Neural cell (in vitro differentiated cells): ENCODE data around the gene PHKG1.

Experiments used
- CTCF ChIP-seq: fragments of 450-650 bp; IDR thresholded peaks from 2 replicates; pipeline ENCODE4 v1.5.1; 2014; ENCODE audit warnings: antibody characterized with exemption, mild to moderate bottlenecking, moderate library complexity; ENCODE audit not compliant: poor library complexity, severe bottlenecking
- EP300 ChIP-seq: fragments of 450-650 bp; conservative IDR thresholded peaks from 2 replicates; pipeline ENCODE4 v1.6.1; 2014; ENCODE audit warnings: antibody characterized with exemption, mild to moderate bottlenecking, moderate library complexity; ENCODE audit not compliant: poor library complexity, severe bottlenecking
- EZH2 ChIP-seq: fragments of 200-600, 300-800 bp; shearing (Covaris generic), sonication (generic); IDR thresholded peaks from 2 replicates; pipeline ENCODE4 v1.6.1; 2014; ENCODE audit warnings: antibody characterized with exemption, low read length, borderline replicate concordance, mild to moderate bottlenecking; ENCODE audit not compliant: insufficient read depth, poor library complexity, severe bottlenecking
- MXI1 ChIP-seq: fragments of 450-650 bp; conservative IDR thresholded peaks from 2 replicates; pipeline ENCODE4 v1.6.1; 2014; ENCODE audit warnings: antibody characterized with exemption, mild to moderate bottlenecking; ENCODE audit not compliant: poor library complexity, severe bottlenecking
- POLR2AphosphoS5 ChIP-seq: IDR thresholded peaks from 2 replicates; pipeline ENCODE4 v1.6.1; 2012
- RAD21 ChIP-seq: fragments of 450-650 bp; conservative IDR thresholded peaks from 2 replicates; pipeline ENCODE4 v1.6.1; 2014; ENCODE audit warnings: antibody characterized with exemption, mild to moderate bottlenecking, moderate library complexity
- REST ChIP-seq: IDR thresholded peaks from 2 replicates; pipeline ENCODE4 v1.6.1; 2012; ENCODE audit warnings: borderline replicate concordance
- TAF1 ChIP-seq: IDR thresholded peaks from 2 replicates; pipeline ENCODE4 v1.6.1; 2012; ENCODE audit warnings: low read depth

- TF ChIP-seq CTCF (no peak), RAD21 (no peak), EP300 (no peak), MXI1 (no peak), REST (no peak), POLR2AphosphoS5 (no peak), EZH2 (no peak), TAF1 (no peak)
These were observed 32.2 kb upstream of the PHKG1 start for GRCh38 chr7:56124981-56125380.
